ENCODE data around the gene HAVCR2. TPM values are rescaled to one million over a fixed set of nuclear protein-coding genes. Genes with fewer than 3 reads are reported as not detected.

The HAVCR2 gene
- total RNA-seq, 1 donor from 2014 or later, result 0.12 TPM

GRCh38 chr5:157100140-157100679 lies 8.6 kb downstream of the HAVCR2 start:
- no peak overlapping the region for H3K4me3 ChIP-seq (ENCODE audit: low read depth, low read length)
- DNase-seq (ENCODE audit: low read depth), result no peak
- no peak for TF ChIP-seq CTCF (conservative IDR thresholded peaks at IDR 0.05; ENCODE audit: low read depth, low read length)

- no peak overlapping the region for H3K4me3 ChIP-seq (ENCODE audit: low read depth, low read length)
- no peak for DNase-seq (ENCODE audit: low read depth)
- TF ChIP-seq CTCF (conservative IDR thresholded peaks at IDR 0.05; ENCODE audit: low read depth, low read length), result no peak
Observed at GRCh38 chr5:157088342-157088990, 20.4 kb downstream of the HAVCR2 start.

GRCh38 chr5:157086751-157087359 lies 22.0 kb downstream of the HAVCR2 start:
- no peak for DNase-seq (ENCODE audit: low read depth)
- no peak overlapping the region for H3K4me3 ChIP-seq (ENCODE audit: low read depth, low read length)
- TF ChIP-seq CTCF (conservative IDR thresholded peaks at IDR 0.05; ENCODE audit: low read depth, low read length), result no peak

GRCh38 chr5:157085930-157086329 lies 22.9 kb downstream of the HAVCR2 start:
- H3K4me3 ChIP-seq (ENCODE audit: low read depth, low read length), result no peak overlapping the region
- TF ChIP-seq CTCF (conservative IDR thresholded peaks at IDR 0.05; ENCODE audit: low read depth, low read length), result no peak
- no peak for DNase-seq (ENCODE audit: low read depth)

GRCh38 chr5:157080286-157080685 lies 28.6 kb downstream of the HAVCR2 start:
- H3K4me3 ChIP-seq (ENCODE audit: low read depth, low read length), result no peak overlapping the region
- TF ChIP-seq CTCF (conservative IDR thresholded peaks at IDR 0.05; ENCODE audit: low read depth, low read length), result no peak
- no peak for DNase-seq (ENCODE audit: low read depth)

- no peak for TF ChIP-seq CTCF (conservative IDR thresholded peaks at IDR 0.05; ENCODE audit: low read depth, low read length)
- no peak overlapping the region for H3K4me3 ChIP-seq (ENCODE audit: low read depth, low read length)
- no peak for DNase-seq (ENCODE audit: low read depth)
Observed at GRCh38 chr5:157076558-157076957, 32.3 kb downstream of the HAVCR2 start.
